HG03045 (cell line): ENCODE results near the gene DGKQ.
"Not testable (repeated sequence)": the region's sequence is repeated elsewhere in the genome, so short reads cannot be mapped to it uniquely, and the experiment has no call there.

ENCODE experiments used
- ATAC-seq: cut with Tn5 transposase; IDR thresholded peaks from one replicate; pipeline ENCODE4 v1.9.1; 2021; ENCODE audit warnings: mild to moderate bottlenecking, moderate library complexity; ENCODE audit not compliant: unreplicated experiment

DGKQ gene

DNA sequence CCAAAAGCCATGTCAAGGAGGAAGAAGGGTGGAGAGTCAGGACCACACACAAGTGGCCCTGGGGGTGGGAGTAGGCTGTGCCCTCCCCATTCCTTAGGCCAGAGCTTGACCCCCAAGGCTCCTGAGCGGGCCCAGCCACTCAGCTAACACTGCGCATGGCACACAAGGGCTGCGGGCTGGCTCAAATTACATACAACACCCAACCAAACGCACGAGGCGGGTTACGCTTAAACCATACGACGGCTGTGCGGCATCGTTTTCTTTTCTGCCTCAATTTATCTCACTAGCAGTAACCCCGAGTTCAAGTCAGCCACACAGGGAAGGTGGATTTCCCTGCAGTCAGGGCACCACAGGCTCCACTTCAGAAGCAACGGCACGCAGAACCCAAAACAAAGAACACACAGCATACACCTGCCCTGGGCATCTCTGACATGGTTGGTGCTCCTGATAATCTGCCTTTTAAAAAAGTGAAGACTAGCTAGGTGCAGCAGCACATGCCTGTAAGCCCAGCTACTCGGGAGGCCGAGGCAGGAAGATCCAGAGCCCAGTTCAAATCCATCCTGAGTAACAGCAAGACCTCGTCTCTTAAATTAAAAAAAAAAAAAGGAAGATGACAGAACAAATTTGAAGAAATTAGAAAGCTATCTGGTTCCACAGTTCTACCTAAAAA is 44.1 kb downstream of the DGKQ start:
- ATAC-seq: no peak

DNA sequence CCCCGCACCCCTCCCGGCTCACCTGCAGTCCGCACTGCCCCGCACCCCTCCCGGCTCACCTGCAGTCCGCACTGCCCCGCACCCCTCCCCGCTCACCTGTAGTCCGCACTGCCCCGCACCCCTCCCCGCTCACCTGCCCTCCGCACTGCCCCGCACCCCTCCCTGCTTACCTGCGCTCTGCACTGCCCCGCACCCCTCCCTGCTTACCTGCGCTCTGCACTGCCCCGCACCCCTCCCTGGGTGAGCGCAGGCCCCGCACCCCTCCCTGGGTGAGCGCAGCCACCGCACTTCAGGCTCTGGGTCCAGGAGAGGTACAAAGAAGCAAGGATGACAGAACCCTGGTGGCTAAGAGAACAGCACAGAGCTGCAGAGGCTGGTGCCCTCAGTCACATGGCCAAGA is 45.8 kb downstream of the DGKQ start:
- ATAC-seq: not testable (repeated sequence)

DNA sequence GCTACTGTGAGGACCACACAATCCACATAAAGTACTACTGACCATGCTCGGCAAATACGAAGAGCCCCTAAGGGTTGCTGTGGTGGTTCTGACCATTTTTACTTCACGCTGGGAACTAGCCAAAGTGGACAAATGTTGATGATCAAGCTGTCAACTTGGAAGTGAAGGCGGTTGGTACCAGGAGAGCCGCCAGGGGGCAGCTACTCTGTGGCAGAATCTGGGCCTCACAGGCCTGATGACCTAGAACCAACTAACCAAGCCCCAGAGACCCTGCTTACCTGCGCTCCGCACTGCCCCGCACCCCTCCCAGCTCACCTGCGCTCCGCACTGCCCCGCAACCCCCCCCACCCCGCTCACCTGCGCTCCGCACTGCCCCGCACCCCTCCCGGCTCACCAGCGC is 46.8 kb downstream of the DGKQ start:
- ATAC-seq: no peak

DNA sequence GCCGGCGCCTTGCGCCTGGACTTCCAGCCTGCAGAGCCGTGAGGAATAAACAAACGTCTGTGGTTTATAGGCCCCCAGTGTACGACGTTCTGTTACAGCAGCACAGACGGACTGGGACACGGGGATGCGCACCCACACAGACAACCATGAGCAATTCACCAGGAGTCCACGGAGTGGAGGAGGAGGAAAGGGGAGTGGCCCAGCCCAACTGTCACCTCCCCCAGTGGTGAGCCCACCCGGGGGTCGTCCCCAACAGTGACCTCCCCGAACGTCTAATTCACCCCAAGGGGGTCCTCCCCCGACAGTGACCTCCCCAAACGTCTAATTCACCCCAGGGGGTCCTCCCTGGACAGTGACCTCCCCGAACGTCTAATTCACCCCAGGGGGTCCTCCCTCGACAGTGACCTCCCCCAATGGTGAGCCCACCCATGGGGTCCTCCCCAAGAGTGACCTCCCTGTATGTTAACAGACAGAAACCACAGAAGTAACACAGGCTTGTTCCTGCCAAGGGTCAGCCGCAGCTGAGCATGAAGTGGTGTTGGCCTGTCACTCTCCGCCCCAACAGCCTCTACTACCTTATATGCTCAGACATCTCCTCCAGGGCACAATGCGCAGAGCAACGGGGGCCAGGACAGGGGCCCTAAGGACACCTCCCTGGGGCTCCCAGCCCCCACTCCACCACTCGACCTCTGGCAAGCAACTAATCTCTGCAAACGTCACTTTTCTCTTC is 47.4 kb downstream of the DGKQ start:
- ATAC-seq: no peak

DNA sequence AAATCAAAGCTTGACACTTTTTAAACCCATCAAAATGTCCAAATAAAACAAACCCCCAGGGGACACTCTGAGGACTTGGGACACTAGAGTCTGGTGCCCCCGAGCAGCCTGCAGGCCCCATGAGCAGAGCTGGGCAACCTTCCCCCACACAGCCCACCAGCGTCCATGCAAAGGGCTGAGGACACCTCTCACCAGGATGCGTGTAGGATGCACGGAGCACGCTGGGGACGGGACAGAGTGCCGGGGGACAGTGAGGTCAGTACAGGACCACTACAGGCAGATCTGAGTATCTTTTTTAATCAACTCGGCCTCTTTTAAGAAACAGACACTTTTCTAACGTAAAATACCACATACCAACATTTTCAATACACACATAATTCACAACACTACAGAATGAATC is 48.2 kb downstream of the DGKQ start:
- ATAC-seq: no peak

DNA sequence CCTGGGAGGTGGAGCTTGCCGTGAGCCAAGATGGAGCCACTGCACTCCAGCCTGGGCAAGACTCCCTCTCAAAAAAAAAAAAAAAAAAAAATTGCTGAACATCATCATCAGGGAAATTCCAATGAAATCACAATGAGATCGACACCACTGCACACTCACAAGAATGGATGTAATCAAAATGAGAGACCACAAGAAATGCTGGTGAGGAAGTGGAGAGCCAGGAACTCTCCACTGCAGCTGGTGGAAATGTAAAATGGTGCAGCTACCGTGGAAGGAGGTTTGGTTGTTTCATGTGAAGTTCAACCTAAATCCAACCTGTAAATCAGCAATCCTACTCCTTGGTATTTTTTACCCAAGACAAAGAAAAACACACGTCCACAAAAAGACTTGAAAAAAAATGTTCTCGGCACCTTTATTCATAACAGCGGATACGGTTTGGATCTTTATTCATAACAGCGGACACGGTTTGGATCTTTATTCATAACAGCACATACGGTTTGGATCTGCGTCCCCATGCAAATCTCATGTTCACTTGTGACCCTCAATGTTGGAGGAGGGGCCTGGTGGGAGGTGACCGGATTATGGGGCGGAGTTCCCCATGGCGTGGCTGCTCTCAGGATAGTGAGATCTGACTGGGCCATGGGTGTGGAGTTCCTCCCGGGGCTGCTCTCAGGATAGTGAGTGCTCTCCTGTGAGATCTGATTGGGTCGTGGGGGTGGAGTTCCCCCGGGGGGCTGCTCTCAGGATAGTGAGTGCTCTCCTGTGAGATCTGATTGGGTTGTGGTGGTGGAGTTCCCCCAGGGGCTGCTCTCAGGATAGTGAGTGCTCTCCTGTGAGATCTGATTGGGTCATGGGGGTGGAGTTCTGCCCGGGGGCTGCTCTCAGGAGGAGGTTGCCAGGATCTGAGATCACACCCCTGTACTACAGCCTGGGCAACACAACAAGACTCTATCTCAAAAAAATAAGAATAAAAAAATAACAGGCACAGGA is 49.0 kb downstream of the DGKQ start:
- peak; percentile 33 for ATAC-seq

DNA sequence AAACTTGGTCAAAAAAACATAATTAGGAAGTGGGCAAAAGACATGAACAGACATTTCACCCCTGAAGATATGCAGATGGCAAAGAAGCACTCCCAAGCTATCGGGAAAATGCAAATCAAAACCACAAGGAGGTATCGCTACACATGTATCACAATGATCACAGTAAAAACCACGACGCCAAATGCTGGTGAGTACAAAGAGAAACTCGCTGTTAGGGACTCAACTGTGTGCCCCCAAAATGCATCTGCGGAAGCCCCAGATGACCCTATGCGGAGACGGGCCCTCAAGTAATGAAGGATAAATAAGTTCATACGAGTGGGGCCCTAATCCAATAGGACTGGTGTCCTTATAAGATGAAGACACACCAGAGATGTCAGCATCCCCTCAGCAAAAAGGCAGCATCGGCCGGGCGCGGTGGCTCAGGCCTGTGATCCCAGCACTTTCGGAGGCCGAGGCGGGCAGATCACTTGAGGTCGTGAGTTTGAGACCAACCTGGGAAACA is 51.5 kb downstream of the DGKQ start:
- no peak for ATAC-seq

DNA sequence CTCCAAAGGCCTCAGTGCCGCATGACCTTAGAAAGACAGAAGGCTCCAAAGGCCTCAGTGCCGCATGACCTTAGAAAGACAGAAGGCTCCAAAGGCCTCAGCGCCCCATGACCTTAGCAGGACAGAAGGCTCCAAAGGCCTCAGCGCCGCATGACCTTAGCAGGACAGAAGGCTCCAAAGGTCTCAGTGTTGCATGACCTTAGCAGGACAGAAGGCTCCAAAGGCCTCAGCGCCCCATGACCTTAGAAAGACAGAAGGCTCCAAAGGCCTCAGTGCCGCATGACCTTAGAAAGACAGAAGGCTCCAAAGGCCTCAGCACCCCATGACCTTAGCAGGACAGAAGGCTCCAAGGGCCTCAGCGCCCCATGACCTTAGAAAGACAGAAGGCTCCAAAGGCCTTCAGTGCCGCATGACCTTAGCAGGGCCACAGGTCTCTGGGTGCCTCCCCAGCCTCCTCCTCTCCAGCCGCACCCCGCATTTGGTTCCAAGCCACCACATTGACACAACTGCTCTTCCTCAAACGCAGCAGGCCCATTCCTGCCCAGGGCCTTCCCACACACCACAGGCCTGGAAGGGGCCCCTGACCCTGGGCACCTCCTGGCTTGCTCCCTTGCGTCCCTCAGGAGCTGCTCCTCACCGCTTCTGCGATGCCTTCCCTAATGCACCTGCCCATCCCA is 54.2 kb downstream of the DGKQ start:
- not testable (repeated sequence) for ATAC-seq

DNA sequence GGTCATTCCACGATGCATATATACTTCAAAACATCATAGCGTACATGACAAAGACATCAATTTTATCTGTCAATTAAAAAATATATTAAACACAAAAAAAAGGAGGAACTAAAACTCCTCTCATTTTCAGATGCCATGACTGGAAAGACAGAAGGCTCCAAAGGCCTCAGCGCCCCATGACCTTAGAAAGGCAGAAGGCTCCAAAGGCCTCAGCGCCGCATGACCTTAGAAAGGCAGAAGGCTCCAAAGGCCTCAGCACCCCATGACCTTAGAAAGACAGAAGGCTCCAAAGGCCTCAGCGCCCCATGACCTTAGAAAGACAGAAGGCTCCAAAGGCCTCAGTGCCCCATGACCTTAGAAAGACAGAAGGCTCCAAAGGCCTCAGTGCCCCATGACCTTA is 54.8 kb downstream of the DGKQ start:
- ATAC-seq: not testable (repeated sequence)

DNA sequence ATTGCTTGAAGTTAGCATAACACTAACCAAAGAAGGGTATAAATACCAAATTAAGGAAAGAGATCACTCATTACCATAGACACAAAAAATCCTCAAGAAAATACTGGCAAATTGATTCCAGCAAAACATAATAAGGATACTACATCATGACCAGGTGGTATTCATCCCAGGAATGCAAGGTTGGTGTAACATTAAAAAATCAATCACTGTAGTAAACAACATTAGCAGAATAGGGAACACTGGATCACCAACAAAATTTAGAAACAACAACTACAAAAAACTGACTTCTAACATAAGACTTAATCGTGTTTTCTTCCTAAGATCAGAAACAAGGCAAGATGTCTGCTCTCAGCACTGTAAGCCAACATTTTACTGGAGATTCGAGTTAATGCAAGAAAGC is 55.4 kb downstream of the DGKQ start:
- no peak for ATAC-seq

DNA sequence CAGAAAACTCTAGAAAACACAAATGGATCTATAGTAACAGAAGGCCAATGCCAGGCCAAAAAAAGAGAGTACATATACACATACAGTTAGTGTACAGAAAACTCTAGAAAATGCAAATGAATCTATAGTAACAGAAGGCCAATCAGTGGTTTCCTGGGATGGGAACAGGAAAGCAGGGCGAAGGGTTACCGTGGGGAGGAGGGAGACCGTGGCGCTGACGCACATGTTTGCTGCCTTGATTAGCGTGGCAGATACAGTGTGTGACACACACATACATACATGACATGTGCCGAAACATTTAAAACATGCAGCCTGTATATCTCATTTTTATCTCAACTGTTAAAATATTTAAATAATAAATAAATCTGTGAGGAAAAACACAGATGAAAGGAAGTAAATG is 55.9 kb downstream of the DGKQ start:
- no peak for ATAC-seq

DNA sequence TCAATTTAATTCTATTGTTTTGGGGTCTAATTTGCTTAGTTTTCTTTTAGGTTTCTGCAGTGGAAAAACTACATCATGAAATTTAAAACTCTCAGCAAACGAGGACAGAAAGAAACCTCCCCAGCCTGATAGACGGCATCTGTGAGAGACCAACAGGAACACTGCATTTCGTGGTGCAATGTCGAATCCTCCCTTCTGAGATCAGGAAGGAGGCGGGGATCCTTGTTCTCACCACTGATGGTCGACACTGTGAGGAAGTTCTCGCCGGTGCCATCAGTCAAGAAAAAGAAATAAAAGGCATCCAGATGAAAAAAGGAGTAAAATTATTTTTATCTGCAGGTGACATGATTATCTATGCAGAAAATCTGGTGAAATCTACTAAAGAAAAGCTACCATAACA is 57.8 kb downstream of the DGKQ start:
- no peak for ATAC-seq

DNA sequence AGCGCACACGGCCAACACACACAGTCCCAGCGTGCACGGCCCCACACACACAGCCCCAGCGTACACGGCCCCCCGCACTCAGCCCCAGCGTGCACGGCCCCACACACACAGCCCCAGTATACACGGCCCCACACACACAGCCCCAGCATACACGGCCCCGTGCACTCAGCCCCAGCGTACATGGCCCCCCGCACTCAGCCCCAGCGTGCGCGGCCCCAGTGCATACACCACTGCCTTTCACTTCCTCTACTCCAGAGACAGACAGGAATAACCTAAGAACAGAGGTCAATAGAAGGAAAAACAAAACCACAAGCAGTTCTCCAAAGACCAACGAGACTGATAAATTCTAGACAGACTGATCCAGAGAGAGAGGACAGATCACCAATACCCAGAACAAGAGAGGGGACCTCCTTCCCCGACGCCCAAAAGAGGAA is 58.3 kb downstream of the DGKQ start:
- ATAC-seq: no peak

DNA sequence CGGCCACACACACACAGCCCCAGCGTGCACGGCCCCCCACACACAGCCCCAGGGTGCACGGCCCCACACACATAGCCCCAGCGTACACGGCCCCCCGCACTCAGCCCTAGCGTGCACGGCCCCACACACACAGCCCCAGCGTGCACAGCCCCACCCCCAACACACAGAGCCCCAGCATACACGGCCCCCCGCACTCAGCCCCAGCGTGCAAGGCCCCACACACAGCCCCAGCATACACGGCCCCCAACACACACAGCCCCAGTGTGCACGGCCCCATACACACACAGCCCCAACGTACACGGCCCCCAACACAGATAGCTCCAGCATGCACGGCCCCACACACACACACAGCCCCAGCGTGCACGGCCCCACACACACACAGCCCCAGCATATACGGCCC is 58.8 kb downstream of the DGKQ start:
- ATAC-seq: no peak

DNA sequence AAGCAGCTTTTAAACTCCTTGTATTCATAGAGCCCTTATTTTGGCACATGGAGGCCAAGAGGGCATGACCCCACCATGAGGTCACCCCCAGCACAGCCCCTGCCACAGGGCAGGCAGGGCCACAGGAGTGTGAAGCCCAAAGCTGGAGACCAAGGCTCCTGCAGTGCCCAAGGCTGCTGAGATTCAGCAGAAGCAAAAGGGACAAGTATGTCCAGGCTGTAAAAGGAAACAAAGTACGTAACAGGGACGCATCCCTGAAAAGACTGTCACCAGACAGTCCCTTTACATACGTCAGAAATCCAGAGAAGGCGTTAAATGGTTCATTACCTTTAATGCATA is 60.1 kb downstream of the DGKQ start:
- ATAC-seq: no peak

DNA sequence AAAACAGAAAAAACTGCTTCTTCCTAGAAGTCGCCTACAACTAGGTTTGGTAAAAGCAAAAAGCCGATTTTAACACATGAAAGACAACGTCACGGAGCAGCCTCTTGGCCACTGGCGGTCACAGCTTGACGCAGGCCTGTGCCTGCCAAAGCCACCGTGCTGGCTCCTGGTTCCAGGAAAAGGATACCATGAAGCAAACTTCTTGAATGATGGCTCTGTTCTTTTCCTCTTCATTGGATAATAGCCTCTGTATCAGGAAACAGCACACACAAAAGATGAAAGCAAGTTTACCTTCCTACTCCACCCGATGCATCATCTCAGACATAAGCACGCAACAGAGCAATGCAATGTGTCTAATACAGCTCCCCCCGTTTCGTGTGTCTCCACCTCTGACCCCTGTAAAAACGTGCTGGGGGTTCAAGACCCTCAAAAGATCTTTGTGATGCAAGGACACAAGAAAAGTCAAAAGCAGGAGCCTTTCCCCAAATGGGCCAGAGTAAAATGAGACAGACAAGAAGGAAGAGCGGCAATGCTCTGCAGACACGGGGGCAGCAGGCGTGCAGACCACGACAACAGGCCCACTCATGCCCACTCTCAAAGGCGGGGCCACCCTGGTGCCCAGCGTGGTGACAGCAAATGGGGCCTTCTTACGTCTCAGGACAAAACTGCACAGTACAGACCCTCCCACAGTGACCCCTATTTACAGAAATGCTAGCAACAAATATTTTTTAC is 60.7 kb downstream of the DGKQ start:
- ATAC-seq: no peak

DNA sequence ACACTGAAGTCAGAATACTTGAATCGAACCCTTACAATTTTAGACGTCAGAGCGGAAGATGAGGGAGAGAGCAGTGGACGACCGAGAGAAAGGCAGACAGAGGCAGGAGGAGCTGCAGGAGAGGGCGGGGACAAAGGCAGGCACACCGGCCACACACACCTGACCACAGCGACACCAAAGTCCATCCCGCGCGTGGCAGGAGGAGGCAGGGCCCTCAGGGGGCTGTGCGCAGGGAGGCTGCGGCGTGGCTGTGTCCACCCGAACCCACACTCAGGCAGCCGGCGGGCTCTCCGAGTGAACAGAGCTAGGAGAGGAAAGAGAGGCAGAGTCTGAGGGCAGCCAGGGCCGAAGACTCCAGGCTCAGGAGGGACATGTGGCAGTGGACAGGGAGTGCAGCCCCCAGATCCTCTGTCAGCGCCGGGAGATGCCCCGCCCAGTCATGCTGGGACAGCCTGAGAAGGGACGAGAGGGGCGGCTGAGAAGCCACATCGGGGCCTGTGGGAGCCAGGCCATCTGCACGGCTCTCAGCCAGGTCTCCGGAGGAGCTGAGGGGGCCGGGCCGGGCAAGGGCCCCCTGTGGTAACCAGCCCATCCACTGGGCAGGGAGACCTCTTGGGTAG is 61.4 kb downstream of the DGKQ start:
- ATAC-seq: no peak

DNA sequence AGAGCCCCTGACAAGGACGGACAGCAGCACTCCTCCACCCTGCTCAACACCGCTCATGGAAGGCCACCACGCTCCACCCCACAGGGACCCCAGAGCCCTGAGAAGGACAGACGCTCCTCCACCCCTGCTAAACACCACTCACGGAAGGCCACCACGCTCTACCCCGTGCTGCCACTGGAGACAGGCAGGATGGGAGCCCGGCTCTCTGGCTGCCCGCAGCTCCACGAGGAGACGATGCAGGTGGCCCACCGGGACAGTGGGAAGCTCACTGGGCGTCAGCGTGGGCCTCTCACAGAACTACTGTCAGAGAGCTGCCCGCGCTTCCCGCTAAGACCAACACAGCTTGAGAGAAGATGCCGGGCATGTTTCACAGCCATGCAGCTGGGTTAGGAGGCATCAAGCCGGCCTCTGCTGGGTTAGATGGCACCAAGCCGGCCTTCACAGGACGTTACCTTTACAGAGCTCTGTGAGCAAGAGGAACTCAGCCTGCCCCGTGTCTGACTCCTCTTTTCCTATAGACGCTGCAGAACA is 62.1 kb downstream of the DGKQ start:
- ATAC-seq: no peak

DNA sequence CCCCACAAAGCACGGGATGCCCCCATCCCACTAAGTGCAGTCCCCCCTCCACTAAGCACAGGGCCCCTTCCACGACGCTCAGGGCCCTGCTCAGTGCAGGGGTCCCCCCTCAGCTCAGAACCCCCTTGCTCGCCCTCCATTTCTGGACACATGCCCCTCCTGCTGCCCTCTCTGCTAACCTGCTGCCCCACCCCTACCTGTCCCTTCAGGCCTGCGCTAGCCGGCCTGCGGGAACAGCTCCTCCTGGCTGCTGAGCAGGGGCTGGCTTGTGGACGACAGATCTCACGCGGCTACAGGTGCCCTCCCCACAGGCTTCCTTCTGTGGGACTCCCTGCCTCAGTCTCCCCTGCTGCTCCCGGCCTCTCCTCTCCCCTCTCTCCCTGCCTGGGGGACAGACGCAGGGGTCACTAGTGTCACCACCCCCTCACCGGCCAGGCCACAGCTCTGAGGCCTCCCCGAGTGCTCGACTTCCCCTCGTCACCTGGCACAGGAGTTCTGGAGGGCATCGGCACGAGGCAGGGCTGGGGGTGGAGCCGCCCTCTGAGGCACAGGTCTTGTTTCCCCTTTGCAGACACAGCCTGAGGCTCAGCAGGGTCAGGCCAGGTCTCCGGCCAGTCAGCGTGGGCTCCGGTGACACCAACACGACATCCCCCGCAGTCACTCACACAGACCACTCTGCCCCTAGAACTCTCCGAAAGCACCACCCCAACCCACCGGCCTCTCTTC is 62.8 kb downstream of the DGKQ start:
- ATAC-seq: no peak
